GM13977 (cell line): ENCODE measurements around the gene CACNA2D4.

Experiments used
- DNase-seq: peaks from one replicate; pipeline ENCODE4 v3.0.0; 2012; ENCODE audit warnings: low spot score
- in situ Hi-C: fragments of 300-500 bp; cut with MboI; formaldehyde crosslinking; loops from one replicate; pipeline ENCODE4 v1.12.0; 2022; ENCODE audit warnings: low sequenced_read_pairs, low pct_unique_long_range_greater_than_20kb, mixed read lengths, inconsistent platforms; ENCODE audit not compliant: unreplicated experiment
- TF ChIP-seq, protein P1 (sequence below): IDR thresholded peaks from 2 replicates; pipeline ENCODE4 v1.5.1; 2012; ENCODE audit warnings: mild to moderate bottlenecking, control low read depth; ENCODE audit not compliant: insufficient read depth; ENCODE audit errors: extremely low read depth, missing control alignments

CACNA2D4 gene

DNA sequence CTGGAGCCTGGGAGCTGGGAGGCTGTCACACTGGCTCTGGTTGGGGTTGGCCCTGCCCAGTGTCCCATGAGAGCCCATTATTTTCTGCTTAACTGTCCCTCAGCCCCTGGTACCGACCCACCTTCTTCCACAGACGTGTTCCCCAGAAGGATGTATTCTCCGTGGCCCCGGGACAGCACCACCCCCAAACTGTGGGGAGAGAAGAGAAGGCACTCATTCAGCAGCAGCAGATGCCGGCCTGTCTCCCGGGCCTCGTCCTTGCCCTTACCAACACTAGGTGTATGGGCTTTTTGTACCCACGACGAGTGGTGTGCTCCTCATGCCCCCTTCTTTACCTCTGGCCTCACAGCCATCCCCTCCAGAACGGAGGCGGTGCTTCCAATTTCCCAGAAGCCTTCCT, 60.0 kb downstream of the CACNA2D4 start:
- in situ Hi-C loops, result no loop called here
- TF ChIP-seq, protein P1, sequence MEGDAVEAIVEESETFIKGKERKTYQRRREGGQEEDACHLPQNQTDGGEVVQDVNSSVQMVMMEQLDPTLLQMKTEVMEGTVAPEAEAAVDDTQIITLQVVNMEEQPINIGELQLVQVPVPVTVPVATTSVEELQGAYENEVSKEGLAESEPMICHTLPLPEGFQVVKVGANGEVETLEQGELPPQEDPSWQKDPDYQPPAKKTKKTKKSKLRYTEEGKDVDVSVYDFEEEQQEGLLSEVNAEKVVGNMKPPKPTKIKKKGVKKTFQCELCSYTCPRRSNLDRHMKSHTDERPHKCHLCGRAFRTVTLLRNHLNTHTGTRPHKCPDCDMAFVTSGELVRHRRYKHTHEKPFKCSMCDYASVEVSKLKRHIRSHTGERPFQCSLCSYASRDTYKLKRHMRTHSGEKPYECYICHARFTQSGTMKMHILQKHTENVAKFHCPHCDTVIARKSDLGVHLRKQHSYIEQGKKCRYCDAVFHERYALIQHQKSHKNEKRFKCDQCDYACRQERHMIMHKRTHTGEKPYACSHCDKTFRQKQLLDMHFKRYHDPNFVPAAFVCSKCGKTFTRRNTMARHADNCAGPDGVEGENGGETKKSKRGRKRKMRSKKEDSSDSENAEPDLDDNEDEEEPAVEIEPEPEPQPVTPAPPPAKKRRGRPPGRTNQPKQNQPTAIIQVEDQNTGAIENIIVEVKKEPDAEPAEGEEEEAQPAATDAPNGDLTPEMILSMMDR, result no peak
- DNase-seq, result no peak

DNA sequence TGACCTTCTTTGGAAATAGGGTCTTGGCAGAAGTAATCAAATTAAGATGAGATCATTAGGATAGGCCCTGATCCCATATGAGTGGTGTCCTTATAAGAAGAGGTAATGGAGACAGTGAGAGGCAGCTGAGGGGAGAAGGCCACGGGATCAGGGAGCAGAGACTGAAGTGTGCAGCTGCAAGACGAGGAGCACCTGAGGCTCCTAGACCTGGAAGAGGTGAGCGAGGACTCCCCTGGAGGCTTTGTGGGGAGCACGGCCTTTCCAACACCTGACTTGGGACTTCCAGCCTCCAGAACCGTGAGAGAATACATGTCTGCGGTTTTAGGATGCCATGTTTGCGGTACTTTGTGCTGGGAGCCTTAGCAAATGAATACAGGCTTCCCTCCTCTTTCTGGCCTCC, 60.6 kb downstream of the CACNA2D4 start:
- in situ Hi-C loops, result no loop called here
- DNase-seq, result no peak
- TF ChIP-seq, protein P1, result no peak

DNA sequence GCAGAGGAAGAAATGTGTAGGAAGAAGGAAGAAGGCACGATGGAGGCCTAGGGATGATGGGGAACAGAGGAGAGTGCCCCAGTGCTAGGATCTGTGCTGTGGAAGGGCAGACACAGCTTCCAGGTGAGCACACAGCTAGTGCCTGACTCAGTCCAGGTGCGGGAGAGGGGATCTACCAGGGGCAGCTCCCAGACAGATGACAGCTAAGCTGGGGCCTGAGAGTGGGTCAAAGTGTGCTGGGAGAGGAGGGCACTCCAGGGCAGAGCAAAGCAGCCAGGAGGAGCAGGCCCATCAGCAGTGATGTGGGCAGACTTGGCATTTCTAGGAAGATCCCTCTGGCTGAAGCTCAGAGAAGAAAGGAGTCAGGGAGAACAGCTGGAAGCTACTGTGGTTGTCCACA, 61.4 kb downstream of the CACNA2D4 start:
- TF ChIP-seq, protein P1, result no peak
- no peak for DNase-seq
- in situ Hi-C loops, result no loop called here

DNA sequence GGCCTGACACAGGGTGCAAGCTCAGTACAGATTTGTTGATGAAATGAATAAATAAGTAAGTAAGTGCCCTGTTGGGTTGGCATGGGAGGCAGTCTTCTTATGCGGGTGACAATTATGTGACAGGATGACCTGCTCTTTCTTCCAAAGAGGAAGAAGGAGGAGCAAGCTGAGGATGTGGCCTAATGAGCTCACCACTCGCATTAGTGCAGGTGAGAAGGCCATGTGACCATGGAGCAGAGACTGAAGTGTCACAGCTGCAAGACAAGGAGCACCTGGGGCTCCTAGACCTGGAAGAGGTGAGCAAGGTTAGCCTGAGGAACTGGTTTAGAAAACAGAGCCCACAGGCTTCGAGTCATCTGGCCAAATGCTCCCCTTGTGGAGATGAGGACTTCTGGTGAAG, 63.2 kb downstream of the CACNA2D4 start:
- no peak for DNase-seq
- in situ Hi-C loops, result no loop called here
- TF ChIP-seq, protein P1, result no peak

DNA sequence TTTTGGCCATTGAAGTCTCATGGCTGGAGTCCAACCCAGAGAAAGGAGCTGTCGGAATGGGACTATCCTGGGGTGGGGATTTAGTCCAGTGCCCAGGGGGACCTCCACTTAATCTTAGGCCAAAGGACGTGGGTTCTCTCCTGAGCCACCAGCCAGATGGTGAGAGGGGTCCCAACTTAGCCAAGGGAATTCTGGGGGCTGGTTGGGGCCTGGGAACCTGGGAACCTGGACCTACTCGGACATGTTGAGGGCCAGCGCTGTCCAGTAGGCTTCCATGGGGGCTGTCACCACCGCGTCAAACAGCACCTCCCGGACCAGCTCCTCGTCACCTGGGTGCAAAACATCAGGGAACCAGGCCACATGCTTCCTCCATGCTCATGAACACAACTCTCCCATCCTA, 64.7 kb downstream of the CACNA2D4 start:
- TF ChIP-seq, protein P1, result no peak
- in situ Hi-C loops, result no loop called here
- DNase-seq, result no peak

DNA sequence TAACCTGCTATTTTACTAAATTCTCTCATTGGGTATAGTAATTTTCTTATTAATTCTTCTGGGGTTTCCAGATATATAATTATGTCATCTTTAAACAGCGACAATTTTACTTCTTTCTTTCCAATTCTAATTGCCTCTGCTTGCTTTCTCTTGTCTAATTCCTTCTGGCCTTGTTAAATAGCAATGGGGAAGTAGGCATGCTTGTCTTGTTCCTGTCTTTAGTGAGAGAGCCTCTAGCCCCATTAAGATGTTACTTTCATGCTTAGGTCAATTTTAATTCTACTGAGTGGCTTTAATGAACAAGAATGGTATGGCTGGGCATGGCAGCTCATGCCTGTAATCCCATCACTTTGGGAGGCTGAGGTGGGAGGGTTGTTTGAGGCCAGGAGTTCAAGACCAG, 66.4 kb downstream of the CACNA2D4 start:
- TF ChIP-seq, protein P1, result no peak
- in situ Hi-C loops, result no loop called here
- DNase-seq, result no peak

DNA sequence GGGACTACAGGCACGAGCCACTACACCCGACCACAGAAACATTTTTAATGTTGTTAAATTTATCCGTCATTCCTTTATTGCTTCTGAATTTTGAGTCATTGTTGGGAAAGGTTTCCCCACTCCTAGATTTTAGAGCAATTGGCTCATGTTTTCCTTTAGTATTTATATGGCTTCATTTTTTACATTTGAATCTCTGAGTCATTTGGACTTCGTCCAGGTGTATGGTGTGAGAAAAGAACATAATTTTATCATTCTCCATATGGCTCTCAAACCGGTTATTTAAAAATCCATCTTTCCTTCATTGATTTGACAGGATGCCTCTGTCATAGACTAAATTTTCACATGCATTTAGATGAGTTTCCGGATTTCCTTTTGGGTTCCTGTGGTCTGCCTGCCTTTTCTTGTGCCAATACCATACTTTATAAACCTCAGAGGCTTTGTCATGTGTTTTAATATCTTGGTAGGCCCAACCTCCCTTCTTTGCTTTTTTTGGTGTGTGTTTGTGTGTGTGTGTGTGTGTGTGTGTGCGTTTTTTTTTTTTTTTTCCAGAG, 67.2 kb downstream of the CACNA2D4 start:
- no peak for DNase-seq
- TF ChIP-seq, protein P1, result no peak
- in situ Hi-C loops, result no loop called here
